Activated CD4-positive, alpha-beta T cell treated with anti-CD3 and anti-CD28 coated beads, Interleukin-2, amount 50 U/mL, for 48 hours (primary cell): ENCODE data around the gene IMPG1.

Source experiments
- DNase-seq, 2 experiments: peaks; one replicate each; pipeline ENCODE4 v3.0.0-alpha.2; 2020

IMPG1 gene

GRCh38 chr6:75884822-75885221 is 187.6 kb downstream of the IMPG1 start:
- no peak for DNase-seq

DNA sequence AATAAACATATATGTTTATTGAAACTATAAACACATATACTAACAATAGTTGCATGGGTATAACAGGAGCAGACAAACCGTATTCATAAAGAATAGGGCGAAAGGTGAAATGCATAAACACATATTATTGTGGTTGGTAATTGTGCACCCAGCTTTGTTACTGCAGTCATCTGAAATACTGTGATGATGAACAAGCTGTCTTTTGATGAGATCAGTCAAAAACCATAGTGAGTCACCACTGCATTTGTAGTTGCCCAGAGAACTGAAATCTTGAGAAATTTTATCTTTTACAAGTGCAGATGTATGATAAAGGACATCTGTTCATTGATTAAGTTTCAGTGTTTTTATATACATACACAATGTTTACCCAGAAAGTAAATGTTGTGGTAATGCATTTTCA is 189.7 kb downstream of the IMPG1 start:
- no peak for DNase-seq

DNA sequence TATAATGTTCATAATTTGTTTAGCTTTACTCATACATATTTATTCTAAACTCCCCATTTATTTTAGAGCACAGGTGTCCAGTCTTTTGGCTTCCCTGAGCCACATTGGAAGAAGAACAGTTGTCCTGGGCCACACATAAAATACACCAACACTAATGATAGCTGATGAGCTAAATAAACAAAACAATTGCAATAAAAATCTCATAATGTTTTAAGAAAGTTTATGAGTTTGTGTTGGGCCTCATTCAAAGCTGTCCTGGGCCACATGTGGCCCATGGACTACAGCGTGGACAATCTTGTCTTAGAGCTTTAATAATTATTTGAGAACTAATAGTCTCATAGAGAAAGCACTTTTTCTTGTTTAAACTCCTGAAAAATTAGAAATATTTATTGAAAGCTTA is 192.2 kb downstream of the IMPG1 start:
- DNase-seq, result no peak

GRCh38 chr6:75876152-75876551 is 196.3 kb downstream of the IMPG1 start:
- DNase-seq, result no peak

GRCh38 chr6:75874224-75874623 is 198.2 kb downstream of the IMPG1 start:
- no peak for DNase-seq
